MM.1S (cell line): ENCODE data around the gene PDE1C.

ENCODE experiments used
- DNase-seq: peaks from one replicate; pipeline ENCODE4 v3.0.0-alpha.2; 2015
- H2AFZ ChIP-seq: fragments of 300-600 bp; sonication (generic); 2 replicates; pipeline ENCODE4 v1.6.0; 2016; ENCODE audit warnings: antibody characterized with exemption, low read length
- H3F3A ChIP-seq: fragments of 300-600 bp; sonication (generic); 2 replicates; pipeline ENCODE4 v1.6.1; 2016; ENCODE audit warnings: mild to moderate bottlenecking, antibody characterized with exemption, low read length, moderate library complexity, mixed read lengths; ENCODE audit not compliant: insufficient read depth
- H3K27ac ChIP-seq: fragments of 300-600 bp; sonication (generic); 2 replicates; pipeline ENCODE4 v1.5.1; 2016; ENCODE audit warnings: mild to moderate bottlenecking, low read length
- H3K27me3 ChIP-seq: fragments of 300-600 bp; sonication (generic); replicated peaks from 2 replicates; pipeline ENCODE4 v1.6.0; 2016; ENCODE audit warnings: low read length; ENCODE audit not compliant: insufficient read depth
- H3K36me3 ChIP-seq: fragments of 300-600 bp; sonication (generic); replicated peaks from 2 replicates; pipeline ENCODE4 v1.6.1; 2016; ENCODE audit warnings: mild to moderate bottlenecking, low read length, mixed read lengths; ENCODE audit not compliant: insufficient read depth
- H3K4me1 ChIP-seq: fragments of 300-600 bp; sonication (generic); 2 replicates; pipeline ENCODE4 v1.6.1; 2016; ENCODE audit warnings: low read length, mixed read lengths
- H3K4me2 ChIP-seq: fragments of 300-600 bp; sonication (generic); 2 replicates; pipeline ENCODE4 v1.6.0; 2016; ENCODE audit warnings: low read depth, low read length
- H3K4me3 ChIP-seq: fragments of 300-600 bp; sonication (generic); 2 replicates; pipeline ENCODE4 v1.5.1; 2016; ENCODE audit warnings: low read length, mixed read lengths
- H3K79me2 ChIP-seq: fragments of 300-600 bp; sonication (generic); 2 replicates; pipeline ENCODE4 v1.6.1; 2016; ENCODE audit warnings: mixed run types, low read length, mixed read lengths
- H3K9ac ChIP-seq: fragments of 300-600 bp; sonication (generic); 2 replicates; pipeline ENCODE4 v1.6.1; 2016; ENCODE audit warnings: low read length, mixed read lengths
- H3K9me2 ChIP-seq: fragments of 300-600 bp; sonication (generic); replicated peaks from 2 replicates; pipeline ENCODE4 v1.6.1; 2016; ENCODE audit warnings: mild to moderate bottlenecking, low read length, mixed read lengths; ENCODE audit not compliant: insufficient read depth
- H3K9me3 ChIP-seq: fragments of 300-600 bp; sonication (generic); replicated peaks from 2 replicates; pipeline ENCODE4 v1.6.1; 2016; ENCODE audit warnings: mild to moderate bottlenecking, low read length, mixed read lengths; ENCODE audit not compliant: insufficient read depth
- H4K20me1 ChIP-seq: fragments of 300-600 bp; sonication (generic); 2 replicates; pipeline ENCODE4 v1.6.1; 2016; ENCODE audit warnings: mild to moderate bottlenecking, low read length, moderate library complexity, mixed read lengths; ENCODE audit not compliant: insufficient read depth
- CTCF ChIP-seq: fragments of 300-600 bp; sonication (generic); IDR thresholded peaks from 2 replicates; pipeline ENCODE4 v1.5.1; 2016; ENCODE audit warnings: antibody characterized with exemption, low read length, mixed read lengths
- EZH2 ChIP-seq: fragments of 300-600 bp; sonication (generic); optimal IDR thresholded peaks from 2 replicates; pipeline ENCODE3; 2017; ENCODE audit warnings: low read depth, mild to moderate bottlenecking, antibody characterized with exemption, low read length, mixed read lengths
- EZH2phosphoT487 ChIP-seq: fragments of 300-600 bp; sonication (generic); IDR thresholded peaks from 2 replicates; pipeline ENCODE4 v1.6.1; 2018; ENCODE audit warnings: antibody characterized with exemption, low read length

PDE1C gene

GRCh38 chr7:31786326-31786725 is 283.9 kb downstream of the PDE1C start:
- Histone ChIP-seq H3K27me3 (no peaks in the 10 kb centered on the region), H3K9ac (no peak overlapping the region), H3K9me3 (no peaks in the 10 kb centered on the region), H3K79me2 (no peaks in the 10 kb centered on the region), H2AFZ (no peak overlapping the region), H3K4me3 (no peak overlapping the region), H3K4me2 (no peak overlapping the region), H3K4me1 (no peaks in the 10 kb centered on the region), H3K27ac (no peak overlapping the region), H3K36me3 (no peaks in the 10 kb centered on the region), H3F3A (no peaks in the 10 kb centered on the region), H3K9me2 (no peaks in the 10 kb centered on the region), H4K20me1 (no peaks in the 10 kb centered on the region)
- TF ChIP-seq EZH2phosphoT487, result no peak
- TF ChIP-seq EZH2, result no peak
- DNase-seq, result no peak

GRCh38 chr7:31785101-31785500 is 285.1 kb downstream of the PDE1C start:
- H3K4me2 ChIP-seq, result no peak overlapping the region
- H3F3A ChIP-seq, result no peaks in the 10 kb centered on the region
- no peak overlapping the region for H3K9ac ChIP-seq
- H3K9me2 ChIP-seq, result no peaks in the 10 kb centered on the region
- H2AFZ ChIP-seq, result no peak overlapping the region
- H3K27me3 ChIP-seq, result no peaks in the 10 kb centered on the region
- no peak for DNase-seq
- no peaks in the 10 kb centered on the region for H4K20me1 ChIP-seq
- no peaks in the 10 kb centered on the region for H3K9me3 ChIP-seq
- H3K4me1 ChIP-seq, result no peaks in the 10 kb centered on the region
- TF ChIP-seq EZH2 (no peak), EZH2phosphoT487 (no peak), CTCF (no peak)
- no peak overlapping the region for H3K27ac ChIP-seq
- no peaks in the 10 kb centered on the region for H3K79me2 ChIP-seq
- H3K36me3 ChIP-seq, result no peaks in the 10 kb centered on the region
- no peak overlapping the region for H3K4me3 ChIP-seq

- Histone ChIP-seq H2AFZ (no peak overlapping the region), H3F3A (no peaks in the 10 kb centered on the region), H3K79me2 (no peaks in the 10 kb centered on the region), H3K4me3 (no peak overlapping the region), H3K9me3 (no peaks in the 10 kb centered on the region), H4K20me1 (no peaks in the 10 kb centered on the region), H3K9me2 (no peaks in the 10 kb centered on the region), H3K27ac (no peak overlapping the region), H3K27me3 (no peaks in the 10 kb centered on the region), H3K4me2 (no peak overlapping the region), H3K4me1 (no peaks in the 10 kb centered on the region), H3K36me3 (no peaks in the 10 kb centered on the region), H3K9ac (no peak overlapping the region)
- DNase-seq, result no peak
- no peak for TF ChIP-seq EZH2
- TF ChIP-seq CTCF, result no peak
- no peak for TF ChIP-seq EZH2phosphoT487
Measured at GRCh38 chr7:31783221-31783620, 287.0 kb downstream of the PDE1C start.

- H3K4me3 ChIP-seq, result no peak overlapping the region
- H3K9ac ChIP-seq, result no peak overlapping the region
- no peaks in the 10 kb centered on the region for H3F3A ChIP-seq
- no peaks in the 10 kb centered on the region for H3K79me2 ChIP-seq
- DNase-seq, result peak; percentile 56
- no peak overlapping the region for H3K4me2 ChIP-seq
- no peaks in the 10 kb centered on the region for H3K36me3 ChIP-seq
- no peak overlapping the region for H2AFZ ChIP-seq
- no peak overlapping the region for H3K27ac ChIP-seq
- no peaks in the 10 kb centered on the region for H3K27me3 ChIP-seq
- TF ChIP-seq CTCF, result peak; percentile 68
- no peak for TF ChIP-seq EZH2phosphoT487
- H3K9me2 ChIP-seq, result no peaks in the 10 kb centered on the region
- H3K9me3 ChIP-seq, result no peaks in the 10 kb centered on the region
- H3K4me1 ChIP-seq, result no peaks in the 10 kb centered on the region
- no peaks in the 10 kb centered on the region for H4K20me1 ChIP-seq
Measured at GRCh38 chr7:31782411-31782991, 287.7 kb downstream of the PDE1C start.
